A549 (cell line): ENCODE data around the gene SLC9A3. TPM values are rescaled to one million over a fixed set of nuclear protein-coding genes. Genes with fewer than 3 reads are reported as not detected.
A peak's percentile ranks its signal among the peaks of the same experiment; 100 is the strongest.

Experiments
- ATAC-seq, 2 experiments: fragments of 200-7000 bp in 1 of 2; fragments of >200 bp in 1 of 2; cut with Nextera tagmentation in 1 of 2; cut with Tn5 transposase in 1 of 2; 3 replicates each; pipeline versions ENCODE4 v1.8.0 to v1.9.1; 2018 to 2020; ENCODE audit warnings: mild to moderate bottlenecking in 1 of 2, moderate library complexity in 1 of 2
- CTCF ChIA-PET: fragments of 300-600 bp; sonication (Branson Sonifier 250); formaldehyde crosslinking; extraction: SDS; loops from one replicate; lab custom pipeline; 2021; ENCODE audit warnings: antibody characterized with exemption, inconsistent platforms; lab: Yijun Ruan, JAX
- POLR2A ChIA-PET: fragments of 350-600 bp; formaldehyde crosslinking; extraction: SDS; loops from one replicate; lab custom pipeline; 2021; ENCODE audit warnings: antibody characterized with exemption, inconsistent platforms; lab: Yijun Ruan, JAX
- DNase-seq, 2 experiments: peaks; one replicate each; pipeline versions ENCODE4 v3.0.0 to v3.0.0-alpha.2; 2011 to 2016; ENCODE audit warnings: low read depth in 1 of 2, low spot score in 1 of 2
- FAIRE-seq: peaks from 2 replicates; lab custom pipeline; 2011; peaks lifted over from hg19 to GRCh38; lab: Jason Lieb, UNC
- H3K27ac ChIP-seq, 2 experiments: fragments of >200 bp; sonication (Bioruptor Twin); formaldehyde crosslinking; 3 replicates each; pipeline ENCODE4 v1.5.1; 2016 to 2017
- H3K4me1 ChIP-seq: fragments of >200 bp; sonication (Bioruptor Twin); formaldehyde crosslinking; 3 replicates; pipeline ENCODE4 v1.6.1; 2016
- H3K4me2 ChIP-seq: fragments of >200 bp; sonication (Bioruptor Twin); formaldehyde crosslinking; 3 replicates; pipeline ENCODE4 v1.6.1; 2016
- H3K4me3 ChIP-seq: fragments of >200 bp; sonication (Bioruptor Twin); formaldehyde crosslinking; 3 replicates; pipeline ENCODE4 v1.5.1; 2016
- H3K9me3 ChIP-seq: fragments of >200 bp; sonication (Bioruptor Twin); formaldehyde crosslinking; 3 replicates; pipeline ENCODE4 v1.6.1; 2016
- CBX8 ChIP-seq: fragments of 200-600 bp; sonication (generic); IDR thresholded peaks from 2 replicates; pipeline ENCODE4 v1.6.1; 2016
- EHMT2 ChIP-seq: fragments of 200-600 bp; sonication (generic); IDR thresholded peaks from 2 replicates; pipeline ENCODE4 v1.6.1; 2016; ENCODE audit warnings: antibody characterized with exemption, low read depth, mild to moderate bottlenecking, moderate library complexity
- EP300 ChIP-seq, 2 experiments: fragments of >200 bp; sonication (Bioruptor Twin); formaldehyde crosslinking; IDR thresholded peaks; 2 replicates in 1 of 2; 3 replicates in 1 of 2; pipeline ENCODE4 v1.6.1; 2016 to 2017
- ESRRA ChIP-seq: fragments of 150-350 bp; IDR thresholded peaks from 2 replicates; pipeline ENCODE4 v1.6.1; 2014; ENCODE audit warnings: mild to moderate bottlenecking, low read length, borderline replicate concordance
- FOSB ChIP-seq: fragments of 250-450 bp; sonication (Bioruptor Pico); IDR thresholded peaks from 2 replicates; pipeline ENCODE4 v1.5.0; 2020; ENCODE audit warnings: mild to moderate bottlenecking, moderate library complexity
- HDAC2 ChIP-seq: fragments of 200-600 bp; sonication (generic); IDR thresholded peaks from 2 replicates; pipeline ENCODE4 v1.6.1; 2016
- HOXB5 ChIP-seq: fragments of 250-450 bp; sonication (Bioruptor Pico); IDR thresholded peaks from 2 replicates; pipeline ENCODE4 v1.5.0; 2020; ENCODE audit warnings: mild to moderate bottlenecking, moderate library complexity
- KDM5A ChIP-seq: fragments of 200-600 bp; sonication (generic); IDR thresholded peaks from 2 replicates; pipeline ENCODE4 v1.6.1; 2016; ENCODE audit warnings: antibody characterized with exemption, mild to moderate bottlenecking
- MAZ ChIP-seq: fragments of 150-350 bp; IDR thresholded peaks from 2 replicates; pipeline ENCODE4 v1.6.1; 2014; ENCODE audit warnings: antibody characterized with exemption, low read depth, low read length, borderline replicate concordance
- NFE2L2 ChIP-seq: fragments of 150-350 bp; conservative IDR thresholded peaks from 2 replicates; pipeline ENCODE4 v1.6.1; 2014; ENCODE audit warnings: low read length
- POLR2AphosphoS2 ChIP-seq: conservative IDR thresholded peaks from 2 replicates; pipeline ENCODE4 v1.6.1; 2012; ENCODE audit warnings: low read length, improper control_type of control experiment, inconsistent platforms
- RAD21 ChIP-seq, 2 experiments: fragments of >200 bp in 1 of 2; sonication (Bioruptor Twin) in 1 of 2; formaldehyde crosslinking in 1 of 2; IDR thresholded peaks in 1 of 2; conservative IDR thresholded peaks in 1 of 2; 2 replicates in 1 of 2; 3 replicates in 1 of 2; pipeline ENCODE4 v1.6.1; 2012 to 2018; ENCODE audit warnings: inconsistent platforms in 1 of 2
- RARB ChIP-seq: fragments of 250-450 bp; sonication (Bioruptor Pico); IDR thresholded peaks from 2 replicates; pipeline ENCODE4 v1.8.0; 2021; ENCODE audit warnings: mild to moderate bottlenecking, moderate library complexity
- REST ChIP-seq: fragments of 200-600 bp; sonication (generic); IDR thresholded peaks from 2 replicates; pipeline ENCODE4 v1.6.1; 2016; ENCODE audit warnings: antibody characterized with exemption, mild to moderate bottlenecking, moderate library complexity
- SREBF2 ChIP-seq: fragments of 450-650 bp; IDR thresholded peaks from 2 replicates; pipeline ENCODE4 v1.6.1; 2014; ENCODE audit warnings: mild to moderate bottlenecking, moderate library complexity
- TFCP2L1 ChIP-seq: fragments of 250-450 bp; sonication (Bioruptor Pico); IDR thresholded peaks from 2 replicates; pipeline ENCODE4 v1.5.0; 2021; ENCODE audit warnings: mild to moderate bottlenecking
- USF2 ChIP-seq: fragments of 450-650 bp; IDR thresholded peaks from 2 replicates; pipeline ENCODE4 v1.6.1; 2014; ENCODE audit warnings: antibody characterized with exemption
- ZNF302 ChIP-seq: fragments of 250-450 bp; sonication (Bioruptor Pico); IDR thresholded peaks from 2 replicates; pipeline ENCODE4 v1.9.0; 2021; ENCODE audit warnings: inconsistent platforms, mild to moderate bottlenecking, moderate library complexity
- ZSCAN20 ChIP-seq: fragments of 250-450 bp; sonication (Bioruptor Pico); IDR thresholded peaks from 2 replicates; pipeline ENCODE4 v1.8.0; 2022; ENCODE audit warnings: mild to moderate bottlenecking, moderate library complexity
- WGBS: methylation state at CpG from one replicate; pipeline ENCODE4 v1.1.6; 2017; ENCODE audit errors: missing lambda C conversion rate; 5-methylcytosine and 5-hydroxymethylcytosine counted together
- polyA plus RNA-seq, 4 experiments: library from polyadenylated mRNA; depleted of rRNA in 3 of 4; stranded (reverse); fragments of >200 nt; fragmentation: RNase III in 1 of 4; extraction: RNeasy Plus Mini Kit Qiagen cat#74134 plus additional on column Dnase treatment in 1 of 4; gene quantifications; 2 replicates in 3 of 4; 3 replicates in 1 of 4; pipeline ENCODE4 v1.2.3, GENCODE V29; 2011 to 2017
- TF ChIP-seq, protein P1 (sequence below): fragments of 250-450 bp; sonication (Bioruptor Pico); IDR thresholded peaks from 2 replicates; pipeline ENCODE4 v1.5.0; 2021; ENCODE audit warnings: mild to moderate bottlenecking, moderate library complexity, borderline replicate concordance
- TF ChIP-seq, protein P2 (sequence below): fragments of >200 bp; sonication (Bioruptor Twin); formaldehyde crosslinking; IDR thresholded peaks from 3 replicates; pipeline ENCODE4 v1.5.1; 2016

The SLC9A3 gene
- polyA plus RNA-seq, 2 of the 4 experiments (the other 2 are of a cell fraction): 1.3 TPM

DNA sequence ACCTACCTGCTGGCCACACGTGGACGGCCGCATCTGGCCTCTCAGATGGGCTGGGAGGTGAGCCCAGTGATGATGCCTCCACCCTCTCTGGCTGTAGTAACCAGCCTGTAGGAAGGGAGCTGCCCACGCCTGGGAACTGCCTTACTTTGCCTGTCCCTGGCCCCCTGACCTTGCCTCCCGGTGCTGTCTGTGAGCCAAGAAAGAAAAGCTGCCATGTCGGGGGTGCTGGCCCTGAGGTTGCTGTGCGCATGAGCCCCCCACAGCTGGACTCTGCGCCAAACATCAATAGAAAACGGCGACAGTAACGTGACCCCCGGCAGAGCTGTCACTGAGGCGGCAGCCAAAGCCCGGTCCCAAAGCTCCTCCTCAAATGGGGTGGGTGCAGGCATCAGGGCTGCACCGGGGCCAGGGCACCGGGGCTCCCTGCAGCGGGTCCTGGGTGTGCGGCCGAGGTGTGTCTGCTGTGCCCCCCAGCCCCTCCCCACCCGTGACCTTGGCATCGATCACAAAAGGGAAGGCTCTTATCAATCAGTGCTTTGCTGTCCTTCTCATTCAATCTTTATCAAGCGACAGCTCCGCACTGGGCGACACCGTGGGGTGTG, 15.3 kb upstream of the SLC9A3 start:
- ChIA-PET POLR2A (no interaction called here), CTCF (interaction anchor here (1.1 to 1.4 kb wide), 2 partner anchors 9 to 363 kb away, joined by 3 read pairs; no protein-coding TSS in a partner anchor)
- H3K4me1 ChIP-seq: 0 out of 3 replicates have a peak, but pooled peaks cover 3% of the 10 kb centered on the region
- no peak overlapping the region for H3K4me3 ChIP-seq
- no peak overlapping the region for H3K27ac ChIP-seq
- 25% methylated on average over 21 of the region's 25 CpGs for WGBS
- no peak for DNase-seq
- H3K4me2 ChIP-seq: no peak overlapping the region
- FAIRE-seq: no peak
- H3K9me3 ChIP-seq: no peaks in the 10 kb centered on the region
- TF ChIP-seq POLR2AphosphoS2 (no peak), FOSB (no peak), HOXB5 (CRISPR knock-in tag) (no peak), HDAC2 (no peak)
- peak; percentile 44 to 48; a peak in 3 of 6 replicates for ATAC-seq

- no peak overlapping the region for H3K4me2 ChIP-seq
- no peak for TF ChIP-seq RARB (CRISPR knock-in tag)
- TF ChIP-seq, protein P1, sequence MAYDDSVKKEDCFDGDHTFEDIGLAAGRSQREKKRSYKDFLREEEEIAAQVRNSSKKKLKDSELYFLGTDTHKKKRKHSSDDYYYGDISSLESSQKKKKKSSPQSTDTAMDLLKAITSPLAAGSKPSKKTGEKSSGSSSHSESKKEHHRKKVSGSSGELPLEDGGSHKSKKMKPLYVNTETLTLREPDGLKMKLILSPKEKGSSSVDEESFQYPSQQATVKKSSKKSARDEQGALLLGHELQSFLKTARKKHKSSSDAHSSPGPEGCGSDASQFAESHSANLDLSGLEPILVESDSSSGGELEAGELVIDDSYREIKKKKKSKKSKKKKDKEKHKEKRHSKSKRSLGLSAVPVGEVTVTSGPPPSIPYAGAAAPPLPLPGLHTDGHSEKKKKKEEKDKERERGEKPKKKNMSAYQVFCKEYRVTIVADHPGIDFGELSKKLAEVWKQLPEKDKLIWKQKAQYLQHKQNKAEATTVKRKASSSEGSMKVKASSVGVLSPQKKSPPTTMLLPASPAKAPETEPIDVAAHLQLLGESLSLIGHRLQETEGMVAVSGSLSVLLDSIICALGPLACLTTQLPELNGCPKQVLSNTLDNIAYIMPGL (CRISPR knock-in tag): no peak
- no peak for TF ChIP-seq EHMT2
- TF ChIP-seq ZNF302 (CRISPR knock-in tag): no peak
- TF ChIP-seq REST: no peak
- no peak for TF ChIP-seq ESRRA
- no peak for TF ChIP-seq RAD21 (conservative IDR thresholded peaks at IDR 0.05 in 1 of 2, IDR thresholded peaks at IDR 0.05 in 1 of 2)
- TF ChIP-seq EP300 (IDR thresholded peaks at IDR 0.05): no peak
- no peak for TF ChIP-seq MAZ
- no peak for TF ChIP-seq TFCP2L1 (CRISPR knock-in tag)
- TF ChIP-seq SREBF2: no peak
- no peak for TF ChIP-seq USF2
- TF ChIP-seq CBX8: no peak
- no peak for TF ChIP-seq ZSCAN20 (CRISPR knock-in tag)
- TF ChIP-seq, protein P2, sequence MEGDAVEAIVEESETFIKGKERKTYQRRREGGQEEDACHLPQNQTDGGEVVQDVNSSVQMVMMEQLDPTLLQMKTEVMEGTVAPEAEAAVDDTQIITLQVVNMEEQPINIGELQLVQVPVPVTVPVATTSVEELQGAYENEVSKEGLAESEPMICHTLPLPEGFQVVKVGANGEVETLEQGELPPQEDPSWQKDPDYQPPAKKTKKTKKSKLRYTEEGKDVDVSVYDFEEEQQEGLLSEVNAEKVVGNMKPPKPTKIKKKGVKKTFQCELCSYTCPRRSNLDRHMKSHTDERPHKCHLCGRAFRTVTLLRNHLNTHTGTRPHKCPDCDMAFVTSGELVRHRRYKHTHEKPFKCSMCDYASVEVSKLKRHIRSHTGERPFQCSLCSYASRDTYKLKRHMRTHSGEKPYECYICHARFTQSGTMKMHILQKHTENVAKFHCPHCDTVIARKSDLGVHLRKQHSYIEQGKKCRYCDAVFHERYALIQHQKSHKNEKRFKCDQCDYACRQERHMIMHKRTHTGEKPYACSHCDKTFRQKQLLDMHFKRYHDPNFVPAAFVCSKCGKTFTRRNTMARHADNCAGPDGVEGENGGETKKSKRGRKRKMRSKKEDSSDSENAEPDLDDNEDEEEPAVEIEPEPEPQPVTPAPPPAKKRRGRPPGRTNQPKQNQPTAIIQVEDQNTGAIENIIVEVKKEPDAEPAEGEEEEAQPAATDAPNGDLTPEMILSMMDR: no peak
- TF ChIP-seq KDM5A: no peak
- TF ChIP-seq NFE2L2: no peak
- H3K4me1 ChIP-seq: 0 out of 3 replicates have a peak, but pooled peaks cover 3% of the 10 kb centered on the region
- no peak overlapping the region for H3K27ac ChIP-seq
- no peaks in the 10 kb centered on the region for H3K9me3 ChIP-seq
- H3K4me3 ChIP-seq: no peak overlapping the region
- ATAC-seq (peak; percentile 8 to 27; a peak in 3 of 6 replicates), DNase-seq (no peak), FAIRE-seq (no peak)
- WGBS: 39% methylated on average over 16 of the region's 27 CpGs
- CTCF ChIA-PET: interaction anchor here (1.4 kb wide), 1 partner anchor 9 kb away, joined by 3 read pairs; no protein-coding TSS in a partner anchor
- POLR2A ChIA-PET: no interaction called here
These were observed 14.7 kb upstream of the SLC9A3 start for GRCh38 chr5:538801-539468.
